Naive thymus-derived CD4-positive, alpha-beta T cell (primary cell): Measurements from ENCODE around the gene FGFBP1. TPM values are rescaled to one million over a fixed set of nuclear protein-coding genes. Genes with fewer than 3 reads are reported as not detected.

Experiments
- ATAC-seq: fragments of 150-1000 bp; cut with Tn5 transposase; 2 replicates; pipeline ENCODE4 v1.10.0; 2021; ENCODE audit warnings: mild to moderate bottlenecking, moderate library complexity
- CTCF ChIA-PET: fragments of 350-600 bp; sonication (Branson Sonifier 250); formaldehyde crosslinking; loops from one replicate; lab custom pipeline; 2021; ENCODE audit warnings: antibody characterized with exemption; lab: Charles Lee
- POLR2A ChIA-PET: fragments of 350-600 bp; sonication (Branson Sonifier 250); formaldehyde crosslinking; loops from one replicate; lab custom pipeline; 2021; ENCODE audit warnings: antibody characterized with exemption, inconsistent platforms; lab: Charles Lee
- DNase-seq, 9 donors: peaks; one replicate each; pipeline versions ENCODE4 v3.0.0 to v3.0.0-alpha.2; 2020 to 2022; ENCODE audit warnings: mixed read lengths in 1 of 9
- H3K27ac ChIP-seq: one replicate; pipeline ENCODE4 v1.7.0; 2013; ENCODE audit warnings: mild to moderate bottlenecking, low read depth, low read length, moderate library complexity
- H3K27me3 ChIP-seq, 2 donors: one replicate each; pipeline ENCODE4 v1.7.0; 2013; ENCODE audit warnings: low read length in 2 of 2, mild to moderate bottlenecking in 2 of 2, moderate library complexity in 2 of 2; ENCODE audit not compliant: control insufficient read depth in 2 of 2, insufficient read depth in 2 of 2
- H3K36me3 ChIP-seq, 3 experiments: 1 replicate in 2 of 3; 2 replicates in 1 of 3; pipeline ENCODE4 v1.7.0; 2013; ENCODE audit warnings: low read length in 3 of 3, mild to moderate bottlenecking in 3 of 3, moderate library complexity in 1 of 3; ENCODE audit not compliant: insufficient read depth in 3 of 3, control insufficient read depth in 2 of 3
- H3K4me1 ChIP-seq, 2 donors: one replicate each; pipeline ENCODE4 v1.7.0; 2013; ENCODE audit warnings: low read length in 2 of 2, mild to moderate bottlenecking in 2 of 2, moderate library complexity in 1 of 2; ENCODE audit not compliant: control insufficient read depth in 2 of 2, insufficient read depth in 2 of 2
- H3K4me3 ChIP-seq: 2 replicates; pipeline ENCODE4 v1.7.0; 2013; ENCODE audit warnings: mild to moderate bottlenecking, low read length
- H3K9me3 ChIP-seq, 3 experiments: 1 replicate in 2 of 3; 2 replicates in 1 of 3; pipeline ENCODE4 v1.7.0; 2013; ENCODE audit warnings: low read length in 3 of 3; ENCODE audit not compliant: control insufficient read depth in 2 of 3
- H3K27ac Mint-ChIP-seq, 9 donors: one replicate each; pipeline ENCODE4 v1.8.0; 2020 to 2022; ENCODE audit warnings: mixed read lengths in 9 of 9, mild to moderate bottlenecking in 8 of 9, moderate library complexity in 5 of 9, inconsistent platforms in 2 of 9
- H3K27me3 Mint-ChIP-seq, 5 donors: one replicate each; pipeline ENCODE4 v1.8.0; 2021 to 2022; ENCODE audit warnings: mixed read lengths in 5 of 5, mild to moderate bottlenecking in 1 of 5
- H3K36me3 Mint-ChIP-seq, 5 donors: one replicate each; pipeline ENCODE4 v1.8.0; 2020 to 2022; ENCODE audit warnings: mixed read lengths in 5 of 5, mild to moderate bottlenecking in 3 of 5, inconsistent platforms in 1 of 5
- H3K4me1 Mint-ChIP-seq, 7 donors: one replicate each; pipeline ENCODE4 v1.8.0; 2020 to 2022; ENCODE audit warnings: mixed read lengths in 7 of 7, mild to moderate bottlenecking in 3 of 7, inconsistent platforms in 1 of 7
- H3K4me3 Mint-ChIP-seq, 10 donors: one replicate each; pipeline ENCODE4 v1.8.0; 2020 to 2022; ENCODE audit warnings: mild to moderate bottlenecking in 10 of 10, mixed read lengths in 10 of 10, moderate library complexity in 6 of 10, inconsistent platforms in 2 of 10
- H3K9me3 Mint-ChIP-seq, 11 donors: one replicate each; pipeline ENCODE4 v1.8.0; 2020 to 2022; ENCODE audit warnings: mixed read lengths in 11 of 11, mild to moderate bottlenecking in 4 of 11, inconsistent platforms in 1 of 11, moderate library complexity in 1 of 11
- intact Hi-C, 2 donors: fragments of 100-400 bp; cut with micrococcal nuclease; formaldehyde crosslinking; loops; one replicate each; pipeline ENCODE4 v1.15.1; 2023
- polyA plus RNA-seq, 2 donors: library from polyadenylated mRNA; unstranded; fragments of 300-500 nt; fragmentation: Illumina TruSeq; gene quantifications; one replicate each; pipeline ENCODE4 v1.2.3, GENCODE V29; 2021
- total RNA-seq, 6 experiments: library from RNA in 5 of 6; stranded (reverse) in 5 of 6; gene quantifications; 1 replicate in 5 of 6; 2 replicates in 1 of 6; pipeline ENCODE4 v1.2.3 and lab custom pipeline; 2021 to 2026

The FGFBP1 gene
- total and polyA plus RNA-seq, 7 experiments from 2014 or later = not detected

DNA sequence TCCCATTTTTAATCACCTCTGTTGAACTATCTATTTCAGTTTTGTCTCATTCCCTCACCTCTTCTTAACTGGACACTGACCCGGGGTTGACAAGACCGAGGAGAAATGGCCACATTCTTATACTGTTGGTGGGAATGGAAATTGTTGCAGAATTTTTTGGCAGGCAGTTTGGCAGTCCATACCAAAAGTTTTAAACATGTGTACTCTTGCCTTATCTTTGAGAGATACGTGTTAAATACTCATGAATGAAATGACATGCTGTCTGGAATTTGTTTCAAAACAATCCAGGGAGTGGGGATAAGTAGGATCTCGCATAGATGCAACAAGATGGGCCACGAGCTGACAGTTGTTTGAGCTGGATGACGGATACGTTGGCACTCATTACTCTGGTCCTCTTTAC is 12.1 kb downstream of the FGFBP1 start:
- no peaks in the 10 kb centered on the region for H3K27me3 ChIP-seq
- H3K27ac ChIP-seq = no peak overlapping the region
- no peaks in the 10 kb centered on the region for H3K36me3 Mint-ChIP-seq
- no peaks in the 10 kb centered on the region for H3K4me1 ChIP-seq
- intact Hi-C loops = no loop called here
- ChIA-PET CTCF (no interaction called here), POLR2A (no interaction called here)
- H3K27me3 Mint-ChIP-seq = peaks cover 0 to 20% (median 15%) of the 10 kb centered on the region in 5 donors
- no peaks in the 10 kb centered on the region for H3K9me3 Mint-ChIP-seq
- H3K36me3 ChIP-seq = no peaks in the 10 kb centered on the region
- no peak overlapping the region for H3K4me3 Mint-ChIP-seq
- H3K4me3 ChIP-seq = no peak overlapping the region
- no peak overlapping the region for H3K27ac Mint-ChIP-seq
- H3K4me1 Mint-ChIP-seq = peaks cover 0 to 7% (median 0%) of the 10 kb centered on the region in 7 donors
- ATAC-seq (no peak), DNase-seq (no peak)
- no peaks in the 10 kb centered on the region for H3K9me3 ChIP-seq

DNA sequence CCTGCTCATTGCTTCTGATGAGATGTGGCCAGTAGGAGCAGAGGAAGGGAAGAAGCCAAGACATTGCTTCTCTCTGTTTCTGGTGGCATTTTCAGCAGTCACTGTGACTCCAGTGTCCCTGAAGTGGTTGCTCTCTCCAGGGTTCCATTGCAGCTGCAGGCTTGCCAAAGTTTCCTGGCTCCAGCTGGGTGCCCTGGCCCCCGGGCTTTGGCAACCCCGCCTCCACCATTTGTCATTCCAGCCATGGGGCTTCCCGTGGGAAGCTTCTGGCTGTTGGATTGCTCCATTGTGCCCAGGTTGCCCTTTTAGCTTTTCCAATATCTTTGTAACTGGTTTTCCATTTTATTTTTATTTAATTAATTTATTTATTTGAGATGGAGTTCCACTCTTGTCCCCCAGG is 12.7 kb downstream of the FGFBP1 start:
- H3K27me3 ChIP-seq = no peaks in the 10 kb centered on the region
- POLR2A ChIA-PET = no interaction called here
- H3K9me3 ChIP-seq = no peaks in the 10 kb centered on the region
- H3K27me3 Mint-ChIP-seq = peaks cover 0 to 19% (median 14%) of the 10 kb centered on the region in 5 donors
- H3K4me3 Mint-ChIP-seq = no peak overlapping the region
- no peak overlapping the region for H3K27ac ChIP-seq
- no peak overlapping the region for H3K27ac Mint-ChIP-seq
- intact Hi-C loops = no loop called here
- H3K9me3 Mint-ChIP-seq = no peaks in the 10 kb centered on the region
- no peaks in the 10 kb centered on the region for H3K36me3 ChIP-seq
- DNase-seq (no peak), ATAC-seq (no peak)
- no peak overlapping the region for H3K4me3 ChIP-seq
- H3K36me3 Mint-ChIP-seq = no peaks in the 10 kb centered on the region
- peaks cover 0 to 7% (median 0%) of the 10 kb centered on the region in 7 donors for H3K4me1 Mint-ChIP-seq
- no peaks in the 10 kb centered on the region for H3K4me1 ChIP-seq
- CTCF ChIA-PET = no interaction called here

DNA sequence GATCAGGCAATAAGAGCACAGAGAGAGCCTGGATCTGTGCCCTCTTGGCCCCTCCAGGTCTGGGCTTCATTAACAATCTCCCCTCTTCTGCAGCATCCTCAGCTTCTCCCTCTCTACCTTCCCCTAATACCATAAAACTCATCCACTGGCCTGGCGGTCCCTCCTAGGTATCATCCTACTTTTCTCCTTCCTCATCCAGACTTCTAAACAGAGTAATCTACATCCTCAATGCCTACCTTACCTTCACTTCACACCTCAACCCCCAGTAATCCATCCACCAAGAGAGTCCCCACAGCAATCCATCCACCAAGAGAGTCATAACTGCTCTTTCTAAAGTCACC is 17.0 kb downstream of the FGFBP1 start:
- no peak overlapping the region for H3K27ac Mint-ChIP-seq
- Histone ChIP-seq H3K9me3 (no peaks in the 10 kb centered on the region), H3K4me1 (no peaks in the 10 kb centered on the region), H3K27me3 (no peaks in the 10 kb centered on the region), H3K27ac (no peak overlapping the region), H3K4me3 (no peak overlapping the region), H3K36me3 (no peaks in the 10 kb centered on the region)
- H3K9me3 Mint-ChIP-seq = no peaks in the 10 kb centered on the region
- peaks cover 0 to 7% (median 0%) of the 10 kb centered on the region in 7 donors for H3K4me1 Mint-ChIP-seq
- POLR2A ChIA-PET = no interaction called here
- DNase-seq (no peak), ATAC-seq (no peak)
- intact Hi-C loops = no loop called here
- CTCF ChIA-PET = no interaction called here
- H3K36me3 Mint-ChIP-seq = no peaks in the 10 kb centered on the region
- no peak overlapping the region for H3K4me3 Mint-ChIP-seq
- H3K27me3 Mint-ChIP-seq = peaks cover 17 to 28% (median 20%) of the 10 kb centered on the region in 5 donors

DNA sequence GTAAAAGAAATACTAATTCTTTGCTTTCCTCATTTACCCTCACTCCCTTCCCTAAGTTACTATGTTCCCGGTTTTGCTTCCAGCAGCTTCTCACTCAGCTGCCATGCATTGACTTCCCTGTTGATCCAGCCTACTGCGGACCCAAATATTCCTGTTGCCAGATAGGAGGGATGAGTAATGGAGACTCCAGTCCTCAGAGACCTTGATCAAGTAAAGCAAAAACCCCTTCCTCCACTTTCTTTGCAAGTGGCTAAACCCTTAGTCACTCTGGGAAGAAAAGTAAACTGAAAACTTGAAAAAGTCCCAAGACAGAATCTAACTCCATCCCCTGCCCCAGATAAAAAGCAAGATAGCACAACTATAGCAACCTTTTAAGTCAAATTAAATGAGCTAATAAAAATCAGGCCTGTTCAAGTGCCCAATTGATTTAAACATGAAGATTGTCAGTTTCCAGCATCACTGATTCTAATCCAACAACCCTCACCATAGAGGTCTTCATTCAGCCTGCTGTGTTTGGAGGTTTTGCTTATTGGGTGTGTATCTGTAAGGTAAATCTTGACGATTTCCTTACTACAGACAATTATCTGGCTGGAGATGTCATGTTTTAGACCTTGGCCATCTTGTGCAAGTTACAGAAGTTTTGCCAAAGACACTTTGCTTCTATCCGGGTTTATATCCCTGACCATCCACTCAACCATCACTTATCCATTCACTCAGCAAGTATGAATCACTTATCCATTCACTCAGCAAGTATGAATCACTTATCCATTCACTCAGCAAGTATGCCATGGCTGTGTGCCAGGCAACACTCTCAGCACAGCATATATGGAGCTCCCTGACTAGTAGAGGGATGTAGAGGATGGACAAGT is 17.6 kb downstream of the FGFBP1 start:
- H3K9me3 Mint-ChIP-seq = peaks cover 0 to 3% (median 2%) of the 10 kb centered on the region in 11 donors
- Histone ChIP-seq H3K4me3 (no peak overlapping the region), H3K36me3 (no peaks in the 10 kb centered on the region), H3K27ac (no peak overlapping the region), H3K4me1 (no peaks in the 10 kb centered on the region), H3K9me3 (no peaks in the 10 kb centered on the region), H3K27me3 (no peaks in the 10 kb centered on the region)
- H3K27me3 Mint-ChIP-seq = peaks cover 17 to 28% (median 20%) of the 10 kb centered on the region in 5 donors
- DNase-seq (no peak), ATAC-seq (no peak)
- H3K4me3 Mint-ChIP-seq = no peak overlapping the region
- no peaks in the 10 kb centered on the region for H3K36me3 Mint-ChIP-seq
- intact Hi-C loops = no loop called here
- ChIA-PET CTCF (no interaction called here), POLR2A (no interaction called here)
- H3K27ac Mint-ChIP-seq = no peak overlapping the region
- peaks cover 0 to 7% (median 0%) of the 10 kb centered on the region in 7 donors for H3K4me1 Mint-ChIP-seq

DNA sequence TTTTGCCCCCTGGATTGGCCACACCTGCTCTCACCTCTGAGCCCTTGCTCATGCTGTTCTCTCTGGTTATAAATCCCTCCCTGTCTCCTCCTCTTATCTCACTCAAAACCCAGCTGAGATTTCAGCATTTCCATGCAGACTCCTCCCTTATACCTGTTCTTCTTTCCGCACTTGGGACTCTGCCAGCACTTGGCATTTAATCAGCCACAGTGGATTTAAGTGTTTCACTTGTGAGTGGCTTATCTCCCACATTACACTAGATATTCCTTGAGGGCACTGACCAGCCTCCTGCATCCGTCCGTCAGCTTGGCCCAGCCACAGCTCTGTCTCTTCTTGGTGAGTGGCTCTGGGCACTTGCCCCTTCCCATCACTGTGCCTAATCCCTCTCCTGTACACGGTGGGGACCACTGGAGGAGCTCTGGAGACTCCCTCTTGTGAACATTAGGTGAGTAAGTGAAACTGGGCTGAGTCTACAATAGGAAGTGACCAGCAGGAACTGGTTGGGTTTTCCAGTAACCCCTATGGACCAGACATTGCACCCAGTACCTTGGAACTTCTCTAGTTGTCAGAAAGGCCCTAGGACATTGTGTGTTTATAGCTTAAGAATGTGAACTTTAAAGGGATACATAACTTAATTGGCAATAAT is 19.9 kb downstream of the FGFBP1 start:
- Histone ChIP-seq H3K27ac (no peak overlapping the region), H3K4me3 (no peak overlapping the region), H3K27me3 (no peaks in the 10 kb centered on the region), H3K9me3 (no peaks in the 10 kb centered on the region), H3K4me1 (no peaks in the 10 kb centered on the region), H3K36me3 (no peaks in the 10 kb centered on the region)
- Mint-ChIP-seq H3K36me3 (no peaks in the 10 kb centered on the region), H3K4me3 (no peak overlapping the region), H3K27ac (no peak overlapping the region), H3K27me3 (peaks cover 12 to 21% (median 14%) of the 10 kb centered on the region in 5 donors), H3K4me1 (peaks cover 0 to 2% (median 0%) of the 10 kb centered on the region in 7 donors), H3K9me3 (peaks cover 0 to 9% (median 4%) of the 10 kb centered on the region in 11 donors)
- DNase-seq (no peak), ATAC-seq (no peak)
- intact Hi-C loops = no loop called here
- CTCF ChIA-PET = interaction anchor here (0.5 kb wide), 1 partner anchor 387 kb away, joined by 4 read pairs; no protein-coding TSS in a partner anchor
- POLR2A ChIA-PET = no interaction called here

DNA sequence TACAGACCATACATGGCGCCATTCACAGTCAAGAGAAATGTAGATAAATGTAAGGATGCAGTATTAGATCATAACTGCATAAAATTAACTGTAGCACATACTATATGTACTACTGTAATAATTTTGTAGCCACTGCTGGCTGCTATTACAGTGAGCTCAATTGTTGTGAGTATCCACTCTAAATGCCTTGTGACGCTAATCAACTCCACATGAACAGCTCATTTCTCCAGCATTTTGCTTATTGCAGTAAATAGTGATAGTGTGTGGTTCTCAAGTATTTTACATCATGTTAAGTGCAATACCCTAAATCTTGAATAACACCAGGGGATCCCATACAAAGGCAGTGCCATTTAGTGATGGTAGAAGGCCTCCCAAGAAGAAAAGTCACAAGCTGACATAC is 21.2 kb downstream of the FGFBP1 start:
- intact Hi-C loops = no loop called here
- no peaks in the 10 kb centered on the region for H3K9me3 ChIP-seq
- Mint-ChIP-seq H3K27ac (no peak overlapping the region), H3K4me1 (peaks cover 0 to 2% (median 0%) of the 10 kb centered on the region in 7 donors), H3K4me3 (no peak overlapping the region), H3K27me3 (peaks cover 12 to 18% (median 15%) of the 10 kb centered on the region in 5 donors), H3K9me3 (peaks cover 0 to 9% (median 4%) of the 10 kb centered on the region in 11 donors), H3K36me3 (no peaks in the 10 kb centered on the region)
- CTCF ChIA-PET = no interaction called here
- no peaks in the 10 kb centered on the region for H3K27me3 ChIP-seq
- H3K4me1 ChIP-seq = no peaks in the 10 kb centered on the region
- POLR2A ChIA-PET = no interaction called here
- ATAC-seq = no peak
- no peak overlapping the region for H3K4me3 ChIP-seq
- H3K27ac ChIP-seq = no peak overlapping the region
- no peaks in the 10 kb centered on the region for H3K36me3 ChIP-seq
- DNase-seq = no peak
